ENCODE data around the gene ZCCHC14. TPM values are rescaled to one million over a fixed set of nuclear protein-coding genes. Genes with fewer than 3 reads are reported as not detected.

The ZCCHC14 gene
- total RNA-seq, 1 experiment from 2014 or later, result 27.7 TPM

- peaks cover 2% of the 10 kb centered on the region; the same call in 1 of the 2 replicates for H3K27me3 Mint-ChIP-seq (ENCODE audit: low read depth)
- no peak overlapping the region for H3T11ph ChIP-seq (ENCODE audit: low read length)
- H4K91ac ChIP-seq (ENCODE audit: insufficient read length, low read depth, low read length), result no peak overlapping the region
- peaks cover 4% of the 10 kb centered on the region; the same call in 1 of the 2 replicates for H3K79me2 ChIP-seq (ENCODE audit: insufficient read depth, low read length)
- H3K9ac ChIP-seq (ENCODE audit: extremely low read depth, insufficient read length, low read length), result no peak overlapping the region
- H3K18ac ChIP-seq (ENCODE audit: insufficient read length, low read depth, low read length), result no peak overlapping the region
- H2BK5ac ChIP-seq (ENCODE audit: insufficient read length, low read length), result no peak overlapping the region
- 0 out of 7 replicates have a peak overlapping the region, but pooled peaks of 1 of the 3 experiments have one; percentile 62 for H3K27ac Mint-ChIP-seq
- no peak overlapping the region for H3K4me2 ChIP-seq (ENCODE audit: insufficient read depth, insufficient read length, low read length)
- H4K20me1 ChIP-seq (ENCODE audit: control insufficient read depth, insufficient read depth, insufficient read length), result no peaks in the 10 kb centered on the region
- no peak for DNase-seq
- no peak overlapping the region for H2AFZ ChIP-seq (ENCODE audit: low read length)
- H2BK120ac ChIP-seq (ENCODE audit: low read depth, low read length, poor library complexity, severe bottlenecking), result no peak overlapping the region
- no peak overlapping the region for H2AK5ac ChIP-seq (ENCODE audit: insufficient read length, low read length)
- no peaks in the 10 kb centered on the region for H3K9me3 ChIP-seq (ENCODE audit: control insufficient read depth, low read depth, low read length)
- no peak overlapping the region for H4K8ac ChIP-seq (replicated peaks; ENCODE audit: insufficient read length, low read depth, low read length)
- H4K5ac ChIP-seq (ENCODE audit: insufficient read length, low read depth, low read length), result no peak overlapping the region
- H3K27ac ChIP-seq (ENCODE audit: insufficient read length, low read depth, low read length), result no peak overlapping the region
- no peak overlapping the region for H3K56ac ChIP-seq (ENCODE audit: insufficient read length, low read depth, low read length)
- peaks cover 20 to 22% of the 10 kb centered on the region in 2 experiments for H3K4me1 Mint-ChIP-seq
- no peak overlapping the region for H3K4ac ChIP-seq (ENCODE audit: low read depth, low read length)
- H2BK20ac ChIP-seq (ENCODE audit: low read depth, low read length, poor library complexity, severe bottlenecking), result no peak overlapping the region
- no peak for TF ChIP-seq CTCF (conservative IDR thresholded peaks at IDR 0.05)
- H3K23ac ChIP-seq (ENCODE audit: insufficient read length, low read depth, low read length), result no peak overlapping the region
- H3K27me3 ChIP-seq (ENCODE audit: insufficient read depth, low read length), result no peaks in the 10 kb centered on the region
- no peak overlapping the region for H3K14ac ChIP-seq (ENCODE audit: insufficient read depth, low read length)
- no peaks in the 10 kb centered on the region; the same call in 1 of the 2 replicates for H3K4me1 ChIP-seq (ENCODE audit: insufficient read depth, low read length)
- no peak overlapping the region for H3K4me3 Mint-ChIP-seq
- H3K9me3 Mint-ChIP-seq, result no peaks in the 10 kb centered on the region; a peak in 1 of 5 replicates
- H2BK12ac ChIP-seq (ENCODE audit: insufficient read length, low read depth, low read length), result no peak overlapping the region
- no peak overlapping the region for H2BK15ac ChIP-seq (ENCODE audit: low read depth, low read length)
- peaks cover 2% of the 10 kb centered on the region for H3K79me1 ChIP-seq (ENCODE audit: insufficient read depth, low read depth, low read length, poor library complexity, severe bottlenecking)
- peaks cover 4% of the 10 kb centered on the region for H3K23me2 ChIP-seq (ENCODE audit: insufficient read length, low read depth, low read length, poor library complexity, severe bottlenecking)
- WGBS (ENCODE audit: extremely low coverage, insufficient read length, low lambda C conversion rate), result no CpG with 5 or more reads among the region's 7 CpGs
- peaks cover 5 to 23% (median 20%) of the 10 kb centered on the region in 3 experiments for H3K36me3 Mint-ChIP-seq (ENCODE audit: insufficient read depth in 1 of 3, low read depth in 3 of 3)
Measured at GRCh38 chr16:87395181-87395842, 97.5 kb downstream of the ZCCHC14 start.
